ENCODE measurements around the gene TMEM100. TPM values are rescaled to one million over a fixed set of nuclear protein-coding genes. Genes with fewer than 3 reads are reported as not detected.
A peak's percentile ranks its signal among the peaks of the same experiment; 100 is the strongest.

Gene TMEM100
- total RNA-seq, 1 donor, result 0.36 TPM

GRCh38 chr17:55768936-55769624 is 46.4 kb upstream of the TMEM100 start:
- peak overlapping the region; percentile 73 for H3K4me2 ChIP-seq (ENCODE audit: insufficient read depth, low read length)
- peak; percentile 11 for DNase-seq (ENCODE audit: insufficient read length, low spot score, missing footprints)
- peaks cover 16% of the 10 kb centered on the region for H3K36me3 ChIP-seq (ENCODE audit: insufficient read depth, low read length)
- H2AFZ ChIP-seq (ENCODE audit: low read length), result peak overlapping the region; percentile 64
- H3K4me1 ChIP-seq (ENCODE audit: insufficient read depth, low read length), result peaks cover 16% of the 10 kb centered on the region
- TF ChIP-seq, protein P1, sequence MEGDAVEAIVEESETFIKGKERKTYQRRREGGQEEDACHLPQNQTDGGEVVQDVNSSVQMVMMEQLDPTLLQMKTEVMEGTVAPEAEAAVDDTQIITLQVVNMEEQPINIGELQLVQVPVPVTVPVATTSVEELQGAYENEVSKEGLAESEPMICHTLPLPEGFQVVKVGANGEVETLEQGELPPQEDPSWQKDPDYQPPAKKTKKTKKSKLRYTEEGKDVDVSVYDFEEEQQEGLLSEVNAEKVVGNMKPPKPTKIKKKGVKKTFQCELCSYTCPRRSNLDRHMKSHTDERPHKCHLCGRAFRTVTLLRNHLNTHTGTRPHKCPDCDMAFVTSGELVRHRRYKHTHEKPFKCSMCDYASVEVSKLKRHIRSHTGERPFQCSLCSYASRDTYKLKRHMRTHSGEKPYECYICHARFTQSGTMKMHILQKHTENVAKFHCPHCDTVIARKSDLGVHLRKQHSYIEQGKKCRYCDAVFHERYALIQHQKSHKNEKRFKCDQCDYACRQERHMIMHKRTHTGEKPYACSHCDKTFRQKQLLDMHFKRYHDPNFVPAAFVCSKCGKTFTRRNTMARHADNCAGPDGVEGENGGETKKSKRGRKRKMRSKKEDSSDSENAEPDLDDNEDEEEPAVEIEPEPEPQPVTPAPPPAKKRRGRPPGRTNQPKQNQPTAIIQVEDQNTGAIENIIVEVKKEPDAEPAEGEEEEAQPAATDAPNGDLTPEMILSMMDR (IDR thresholded peaks at IDR 0.05; ENCODE audit: extremely low read depth, low read depth, low read length), result no peak
- H3K27ac ChIP-seq (ENCODE audit: low read depth, low read length), result peak overlapping the region; percentile 75
- H4K20me1 ChIP-seq (ENCODE audit: insufficient read depth, low read length), result peaks cover 13% of the 10 kb centered on the region
- H3K79me2 ChIP-seq (ENCODE audit: insufficient read depth, low read length), result peaks cover 21% of the 10 kb centered on the region
- no peaks in the 10 kb centered on the region for H3K9me3 ChIP-seq (ENCODE audit: low read depth, low read length)
- no peaks in the 10 kb centered on the region for H3K27me3 ChIP-seq (ENCODE audit: insufficient read depth, low read length)
- H3K4me3 ChIP-seq (ENCODE audit: insufficient read depth, low read length), result peak overlapping the region; percentile 41

DNA sequence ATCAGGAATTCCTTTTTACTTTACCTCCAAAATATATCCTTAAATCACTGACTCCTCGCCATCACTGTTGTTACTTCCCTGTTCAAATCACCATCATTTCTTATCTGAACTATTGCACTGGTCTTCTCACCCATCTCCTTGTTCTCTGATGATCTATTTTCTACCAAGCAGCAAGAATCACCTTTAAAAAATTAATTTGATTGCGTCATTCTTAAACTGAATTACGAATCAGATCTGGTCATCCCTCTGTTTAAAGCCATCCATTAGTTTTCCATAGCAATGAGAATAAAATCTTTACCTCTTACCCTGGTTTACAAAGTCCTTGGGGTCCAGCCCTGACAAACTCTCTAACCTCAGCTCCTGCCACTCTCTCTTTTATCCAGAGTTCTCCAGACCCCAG is 42.8 kb upstream of the TMEM100 start:
- TF ChIP-seq, protein P1 (IDR thresholded peaks at IDR 0.05; ENCODE audit: extremely low read depth, low read depth, low read length), result no peak
- peaks cover 22% of the 10 kb centered on the region for H4K20me1 ChIP-seq (ENCODE audit: insufficient read depth, low read length)
- H3K79me2 ChIP-seq (ENCODE audit: insufficient read depth, low read length), result peaks cover 48% of the 10 kb centered on the region
- no peaks in the 10 kb centered on the region for H3K27me3 ChIP-seq (ENCODE audit: insufficient read depth, low read length)
- no peak overlapping the region for H3K27ac ChIP-seq (ENCODE audit: low read depth, low read length)
- DNase-seq (ENCODE audit: insufficient read length, low spot score, missing footprints), result no peak
- no peak overlapping the region for H2AFZ ChIP-seq (ENCODE audit: low read length)
- no peaks in the 10 kb centered on the region for H3K9me3 ChIP-seq (ENCODE audit: low read depth, low read length)
- H3K4me3 ChIP-seq (ENCODE audit: insufficient read depth, low read length), result no peak overlapping the region
- H3K4me2 ChIP-seq (ENCODE audit: insufficient read depth, low read length), result no peak overlapping the region
- H3K4me1 ChIP-seq (ENCODE audit: insufficient read depth, low read length), result peaks cover 24% of the 10 kb centered on the region
- no peaks in the 10 kb centered on the region for H3K36me3 ChIP-seq (ENCODE audit: insufficient read depth, low read length)

GRCh38 chr17:55764610-55765009 is 41.9 kb upstream of the TMEM100 start:
- Histone ChIP-seq H3K79me2 (ENCODE audit: insufficient read depth, low read length) (peaks cover 57% of the 10 kb centered on the region), H4K20me1 (ENCODE audit: insufficient read depth, low read length) (peaks cover 22% of the 10 kb centered on the region), H3K36me3 (ENCODE audit: insufficient read depth, low read length) (no peaks in the 10 kb centered on the region), H2AFZ (ENCODE audit: low read length) (no peak overlapping the region), H3K4me3 (ENCODE audit: insufficient read depth, low read length) (no peak overlapping the region), H3K27me3 (ENCODE audit: insufficient read depth, low read length) (no peaks in the 10 kb centered on the region), H3K9me3 (ENCODE audit: low read depth, low read length) (no peaks in the 10 kb centered on the region), H3K4me1 (ENCODE audit: insufficient read depth, low read length) (peaks cover 18% of the 10 kb centered on the region), H3K4me2 (ENCODE audit: insufficient read depth, low read length) (no peak overlapping the region), H3K27ac (ENCODE audit: low read depth, low read length) (no peak overlapping the region)
- DNase-seq (ENCODE audit: insufficient read length, low spot score, missing footprints), result no peak
- TF ChIP-seq, protein P1 (IDR thresholded peaks at IDR 0.05; ENCODE audit: extremely low read depth, low read depth, low read length), result no peak

DNA sequence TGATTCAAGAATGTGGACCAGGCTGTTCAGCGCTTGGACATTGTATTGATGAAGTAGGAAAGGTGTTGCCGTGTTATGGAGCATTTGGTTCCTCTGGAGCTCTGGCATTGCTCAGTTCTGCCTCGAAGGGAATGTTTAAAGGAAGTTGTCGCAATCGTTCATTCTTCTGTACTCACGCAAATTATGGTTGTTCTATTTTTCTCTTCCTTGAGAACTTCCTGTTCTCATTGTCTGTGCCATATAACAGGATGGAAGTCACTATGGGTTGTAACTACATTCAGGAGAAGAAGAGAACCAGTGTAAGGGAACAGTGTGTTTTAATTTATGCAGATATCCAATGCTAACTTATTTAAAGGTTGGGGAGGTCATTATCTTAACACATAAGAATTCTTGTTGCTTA is 41.2 kb upstream of the TMEM100 start:
- no peaks in the 10 kb centered on the region for H3K27me3 ChIP-seq (ENCODE audit: insufficient read depth, low read length)
- no peak overlapping the region for H3K4me2 ChIP-seq (ENCODE audit: insufficient read depth, low read length)
- H3K9me3 ChIP-seq (ENCODE audit: low read depth, low read length), result no peaks in the 10 kb centered on the region
- H2AFZ ChIP-seq (ENCODE audit: low read length), result no peak overlapping the region
- no peaks in the 10 kb centered on the region for H3K36me3 ChIP-seq (ENCODE audit: insufficient read depth, low read length)
- H3K27ac ChIP-seq (ENCODE audit: low read depth, low read length), result no peak overlapping the region
- H3K4me1 ChIP-seq (ENCODE audit: insufficient read depth, low read length), result peaks cover 10% of the 10 kb centered on the region
- no peak overlapping the region for H3K4me3 ChIP-seq (ENCODE audit: insufficient read depth, low read length)
- H4K20me1 ChIP-seq (ENCODE audit: insufficient read depth, low read length), result peaks cover 20% of the 10 kb centered on the region
- peaks cover 63% of the 10 kb centered on the region for H3K79me2 ChIP-seq (ENCODE audit: insufficient read depth, low read length)
- no peak for DNase-seq (ENCODE audit: insufficient read length, low spot score, missing footprints)
- TF ChIP-seq, protein P1 (IDR thresholded peaks at IDR 0.05; ENCODE audit: extremely low read depth, low read depth, low read length), result no peak

All from osteoblast (primary cell).